HG03575 (cell line): ENCODE data around the gene PWWP2B.

Experiments
- ATAC-seq: cut with Tn5 transposase; IDR thresholded peaks from one replicate; pipeline ENCODE4 v1.9.1; 2021; ENCODE audit not compliant: unreplicated experiment, insufficient number of reproducible peaks, low FRiP score; ENCODE audit errors: extremely low read depth

PWWP2B gene

GRCh38 chr10:132390170-132390920 is 6.7 kb upstream of the PWWP2B start:
- no peak for ATAC-seq

- no peak for ATAC-seq
Observed at GRCh38 chr10:132390921-132391675, 5.9 kb upstream of the PWWP2B start.

- ATAC-seq = no peak
Observed at GRCh38 chr10:132391676-132392020, 5.4 kb upstream of the PWWP2B start.

- ATAC-seq = no peak
Observed at GRCh38 chr10:132392184-132392800, 4.7 kb upstream of the PWWP2B start.

- no peak for ATAC-seq
Observed at GRCh38 chr10:132392811-132393694, 3.9 kb upstream of the PWWP2B start.

- ATAC-seq = no peak
Observed at GRCh38 chr10:132393695-132394181, 3.3 kb upstream of the PWWP2B start.

DNA sequence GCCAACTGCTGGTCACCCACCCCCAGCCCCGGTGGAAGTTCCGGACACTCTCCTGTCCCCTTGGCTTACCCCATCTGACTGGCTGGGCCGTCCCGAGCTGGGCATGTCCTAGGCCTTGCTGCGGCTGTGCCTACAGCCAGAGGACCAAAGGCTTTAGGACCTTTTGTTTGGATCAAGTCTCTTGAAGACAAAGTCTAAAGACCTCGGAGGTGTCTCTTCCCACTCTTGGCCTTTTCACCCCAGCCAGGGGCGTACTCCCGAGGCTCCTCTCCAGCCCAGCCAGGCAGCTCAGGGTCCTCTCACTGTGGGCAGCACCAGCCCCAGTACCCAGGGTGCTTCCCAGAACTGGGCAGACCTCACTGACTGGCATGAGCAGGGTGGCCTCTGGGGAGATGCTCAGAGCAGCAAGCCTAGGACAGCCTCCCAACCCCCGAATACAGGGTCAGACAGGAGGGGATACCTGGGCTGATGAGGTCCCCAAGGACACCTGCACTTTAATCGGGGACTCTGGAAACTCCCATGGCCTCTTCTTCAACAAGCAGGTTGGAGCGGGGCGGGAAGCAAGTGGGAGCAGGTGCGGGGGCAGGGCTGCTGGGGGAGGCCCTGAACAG is 2.7 kb upstream of the PWWP2B start:
- ATAC-seq = no peak

- no peak for ATAC-seq
Observed at GRCh38 chr10:132394936-132395703, 1.9 kb upstream of the PWWP2B start.

DNA sequence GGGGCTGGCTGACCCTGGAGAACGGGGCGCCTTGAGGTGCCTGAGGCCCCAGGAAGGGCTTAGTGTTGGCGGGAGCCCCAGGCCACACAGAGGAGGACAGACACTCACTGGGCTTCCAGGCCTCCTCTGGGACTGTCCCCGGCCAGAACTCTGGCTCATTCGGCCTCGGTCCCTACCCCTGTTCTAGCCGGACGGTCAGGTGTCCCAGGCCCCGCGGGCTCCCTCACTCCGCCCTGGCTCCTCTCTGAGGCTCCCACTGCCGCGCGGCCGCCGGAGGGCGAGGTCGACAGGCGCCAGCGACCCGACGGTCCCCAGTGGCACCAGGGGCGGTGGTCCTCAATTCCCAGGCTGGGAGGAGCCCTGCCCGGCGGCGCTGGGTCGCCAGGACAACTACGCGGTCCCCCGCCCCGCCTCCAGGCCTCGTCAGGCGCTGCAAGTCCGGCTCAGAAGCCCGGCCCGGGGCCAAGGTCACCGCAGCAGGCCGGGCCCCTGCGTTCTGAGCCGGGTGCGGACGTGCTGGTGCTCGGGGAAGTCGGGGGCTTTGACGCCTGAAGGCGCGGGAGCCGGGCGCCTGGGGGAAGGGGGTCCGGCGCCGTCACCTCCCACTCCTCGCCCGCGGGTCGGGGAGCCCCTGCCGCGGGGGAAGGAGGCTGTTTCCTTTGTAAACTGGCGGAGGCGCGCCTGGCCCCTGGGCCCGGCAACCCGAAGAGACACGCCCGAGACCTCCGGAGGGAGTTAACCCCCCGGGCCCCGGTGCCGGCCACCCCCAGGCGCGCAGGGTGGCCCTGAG is 1.1 kb upstream of the PWWP2B start:
- ATAC-seq = no peak

DNA sequence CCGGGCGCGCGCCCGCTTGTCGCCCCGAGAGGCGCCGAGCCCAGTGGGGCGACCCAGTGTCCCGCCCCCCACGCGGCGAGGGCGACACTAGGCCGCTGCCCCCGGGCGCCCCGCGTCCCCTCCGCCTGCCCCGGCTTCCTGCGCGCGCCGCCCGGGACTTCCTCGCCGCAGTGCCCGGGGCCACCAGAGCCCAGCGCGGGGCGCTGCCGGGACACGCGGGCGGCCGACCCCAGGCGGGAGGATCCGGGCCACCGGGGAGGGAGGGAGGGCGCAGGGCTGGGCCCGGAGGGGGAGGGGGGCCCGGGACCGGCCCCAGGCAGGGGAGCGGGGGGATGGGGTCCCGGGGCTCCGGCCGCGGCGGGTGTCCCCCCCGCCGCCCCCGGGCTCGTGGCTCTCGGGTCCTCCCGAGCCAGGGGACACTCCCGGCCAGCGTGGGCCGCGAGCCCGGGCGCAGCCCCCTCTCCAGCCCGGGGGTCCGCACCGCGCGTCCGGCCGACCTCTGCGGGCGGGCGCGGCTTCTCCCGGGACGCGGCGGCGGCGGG is 435 bp upstream of the PWWP2B start:
- no peak for ATAC-seq

GRCh38 chr10:132397671-132398565 is 918 bp downstream of the PWWP2B start:
- no peak for ATAC-seq

DNA sequence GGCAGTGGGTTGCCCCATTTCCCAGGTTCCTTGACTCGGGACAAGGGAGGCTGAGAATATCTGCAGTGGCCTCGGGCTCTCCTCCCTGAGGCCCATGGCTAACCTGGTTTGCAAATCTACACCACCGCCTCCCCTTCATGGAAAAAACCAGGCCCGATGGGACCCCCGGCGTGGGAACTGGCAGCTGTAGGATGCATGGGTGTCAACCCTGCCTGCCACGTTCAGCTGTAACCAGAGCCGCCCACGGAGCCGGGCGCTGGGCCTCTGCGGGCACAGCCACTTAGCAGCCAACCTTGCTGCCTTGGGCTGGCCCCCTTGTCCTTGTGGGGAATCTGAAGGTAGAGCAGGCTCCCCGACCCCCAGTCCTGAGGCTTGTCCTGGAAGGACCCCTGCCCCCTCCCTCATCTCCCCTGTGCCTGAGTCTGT is 1.6 kb downstream of the PWWP2B start:
- no peak for ATAC-seq

DNA sequence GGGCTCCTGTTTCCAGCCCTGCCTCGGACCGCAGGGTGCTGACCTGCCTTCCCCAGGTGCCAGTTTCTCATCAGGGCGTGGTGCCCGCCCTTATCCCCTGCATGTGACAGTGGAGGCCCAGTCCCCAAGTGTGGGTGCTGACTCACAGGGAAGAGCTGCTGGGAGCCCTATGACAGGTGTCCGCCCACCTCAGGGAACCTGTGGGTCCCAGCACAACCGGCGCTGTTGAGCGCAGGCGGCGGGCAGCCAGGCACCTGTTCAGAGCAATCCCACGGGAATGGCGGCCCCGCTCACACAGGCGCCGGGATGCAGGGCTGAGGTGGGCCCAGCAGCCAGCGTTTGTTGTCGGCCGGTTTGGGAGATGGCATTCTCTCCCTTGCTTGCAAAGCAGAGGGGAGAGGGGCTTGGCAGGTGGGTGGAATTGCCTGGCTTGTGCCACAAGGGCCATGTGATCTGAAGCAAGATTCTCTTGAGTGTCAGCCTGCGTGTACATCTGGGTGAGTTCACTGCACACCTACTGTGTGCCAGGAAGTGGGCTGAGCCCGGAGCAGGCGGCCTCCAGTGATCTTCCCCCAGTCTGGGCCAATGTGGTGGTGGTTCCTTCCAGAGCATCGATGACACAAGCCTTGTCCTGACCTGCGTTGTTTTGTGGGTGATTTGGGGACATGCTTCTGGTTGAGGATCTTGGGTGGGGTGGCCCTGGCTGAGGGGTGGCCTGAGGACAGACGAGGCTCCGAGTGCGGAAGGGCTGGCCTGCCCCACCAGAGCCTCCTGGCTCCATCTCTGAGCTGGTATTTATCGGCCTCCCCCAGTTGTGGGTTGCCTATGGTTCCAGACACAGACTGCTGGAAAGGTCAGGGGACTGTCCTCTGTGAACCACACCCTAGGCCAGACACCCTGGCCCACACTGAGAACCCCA is 2.4 kb downstream of the PWWP2B start:
- ATAC-seq = no peak

DNA sequence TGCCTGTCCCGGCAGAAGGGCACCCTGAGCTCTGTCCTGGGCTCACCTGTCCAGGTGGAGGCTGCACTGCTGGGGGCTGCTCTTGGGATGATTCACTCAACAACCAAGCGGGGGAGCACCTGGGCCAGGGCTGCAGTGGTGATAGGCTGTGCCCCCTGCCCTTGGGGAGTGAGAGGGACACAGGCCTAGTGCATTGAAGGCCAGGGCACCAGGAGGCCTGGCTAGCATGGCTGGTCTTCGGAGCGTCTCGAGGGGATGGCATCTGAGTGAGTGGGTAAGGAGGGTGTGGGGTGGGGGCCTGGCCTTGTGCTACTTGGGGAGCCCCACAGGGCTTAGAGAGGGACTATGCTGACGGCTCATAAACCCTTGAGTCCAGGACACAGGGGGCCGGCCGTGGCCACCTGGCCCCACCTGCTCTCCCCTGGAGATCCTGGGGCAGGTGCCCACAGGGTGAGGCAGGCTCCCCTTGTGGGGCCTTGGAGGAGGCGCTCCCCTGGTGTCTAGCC is 3.1 kb downstream of the PWWP2B start:
- ATAC-seq = no peak

DNA sequence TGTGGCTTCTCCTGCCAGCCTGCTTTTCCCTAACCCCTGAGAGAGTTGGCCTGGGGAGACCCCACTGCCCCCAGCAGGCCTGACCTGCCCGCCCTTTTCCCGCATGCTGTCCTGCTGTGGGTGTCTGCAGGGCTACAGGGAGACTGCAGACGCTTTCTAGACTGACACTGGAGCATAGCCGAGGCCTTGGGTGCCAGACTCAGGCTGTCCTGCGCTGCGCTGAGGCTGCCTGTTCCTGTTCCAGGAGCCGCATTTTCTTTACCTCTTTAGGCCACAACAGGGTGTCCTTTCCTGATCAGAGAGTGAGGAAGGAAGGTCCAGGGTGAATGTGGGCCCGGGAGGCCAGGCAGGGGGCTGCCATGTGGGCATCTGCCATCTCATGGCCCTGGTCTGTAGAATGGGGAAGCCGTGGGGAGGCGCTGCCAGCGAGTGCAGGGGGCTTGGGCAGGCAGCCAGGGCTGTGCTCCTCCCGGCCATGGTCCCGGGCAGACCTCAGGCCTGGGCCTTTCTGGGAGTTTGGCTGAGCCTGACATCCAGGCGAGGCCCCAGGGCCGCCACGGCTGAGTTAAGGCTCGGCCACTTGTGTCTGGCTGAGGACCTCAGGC is 3.6 kb downstream of the PWWP2B start:
- no peak for ATAC-seq
